Measurements from ENCODE around the gene PCDHGC5. TPM values are rescaled to one million over a fixed set of nuclear protein-coding genes. Genes with fewer than 3 reads are reported as not detected.

The PCDHGC5 gene
- total and polyA plus RNA-seq, 2 experiments from 2014 or later, result 0.16 to 1.5 TPM

DNA sequence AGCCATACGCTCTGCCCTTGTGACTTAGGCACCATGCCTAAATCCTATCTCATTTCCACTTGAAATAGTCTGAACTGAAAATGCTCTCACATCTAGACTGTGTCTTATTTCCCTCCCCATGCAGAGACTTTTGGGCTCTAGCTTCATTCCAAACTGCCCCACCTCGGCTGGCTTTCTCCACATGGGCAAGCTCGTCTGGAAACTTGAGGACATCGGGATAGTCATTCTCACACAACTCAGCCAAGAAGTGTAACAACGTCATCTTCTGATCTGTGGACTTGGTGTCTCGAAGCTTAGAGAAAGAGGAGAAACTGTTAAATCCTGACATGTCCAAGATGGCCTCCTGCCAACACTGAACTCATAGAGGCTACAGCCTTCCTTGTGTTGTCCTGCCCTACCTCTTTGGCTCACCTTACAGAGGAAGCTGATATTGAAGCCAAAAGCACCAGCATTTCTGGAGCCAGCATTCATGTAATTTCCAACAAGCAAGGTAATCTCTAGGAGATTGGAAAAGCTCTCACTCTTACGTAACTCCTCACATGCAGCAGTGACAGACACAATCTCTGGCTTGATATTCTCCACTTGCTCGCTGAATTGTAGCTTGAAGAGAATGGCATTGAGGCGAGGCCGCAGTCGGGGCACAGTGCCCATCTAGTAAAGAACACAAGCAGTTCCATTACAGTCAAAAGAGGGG lies 39.6 kb downstream of the PCDHGC5 start:
- H3K4me1 Mint-ChIP-seq, result peaks cover 22% of the 10 kb centered on the region
- Histone ChIP-seq H3K4me2 (no peak overlapping the region), H3K36me3 (ENCODE audit: insufficient read depth) (peaks cover 23% of the 10 kb centered on the region), H3K27me3 (ENCODE audit: insufficient read depth) (no peaks in the 10 kb centered on the region), H3K4me3 (no peak overlapping the region), H3K27ac (ENCODE audit: low read depth) (no peak overlapping the region), H3K9me2 (ENCODE audit: insufficient read depth) (no peaks in the 10 kb centered on the region), H4K20me1 (replicated peaks; ENCODE audit: insufficient read depth) (no peaks in the 10 kb centered on the region), H3F3A (replicated peaks; ENCODE audit: low read depth) (peaks cover 9% of the 10 kb centered on the region; the same call in 1 of the 2 replicates), H2AFZ (no peak overlapping the region), H3K79me2 (replicated peaks; ENCODE audit: insufficient read depth) (no peaks in the 10 kb centered on the region), H3K4me1 (ENCODE audit: insufficient read depth) (peaks cover 11% of the 10 kb centered on the region)
- H3K27me3 Mint-ChIP-seq (ENCODE audit: insufficient read depth, low read depth, poor library complexity), result no peaks in the 10 kb centered on the region
- H3K4me3 Mint-ChIP-seq, result no peak overlapping the region
- TF ChIP-seq, protein P1, sequence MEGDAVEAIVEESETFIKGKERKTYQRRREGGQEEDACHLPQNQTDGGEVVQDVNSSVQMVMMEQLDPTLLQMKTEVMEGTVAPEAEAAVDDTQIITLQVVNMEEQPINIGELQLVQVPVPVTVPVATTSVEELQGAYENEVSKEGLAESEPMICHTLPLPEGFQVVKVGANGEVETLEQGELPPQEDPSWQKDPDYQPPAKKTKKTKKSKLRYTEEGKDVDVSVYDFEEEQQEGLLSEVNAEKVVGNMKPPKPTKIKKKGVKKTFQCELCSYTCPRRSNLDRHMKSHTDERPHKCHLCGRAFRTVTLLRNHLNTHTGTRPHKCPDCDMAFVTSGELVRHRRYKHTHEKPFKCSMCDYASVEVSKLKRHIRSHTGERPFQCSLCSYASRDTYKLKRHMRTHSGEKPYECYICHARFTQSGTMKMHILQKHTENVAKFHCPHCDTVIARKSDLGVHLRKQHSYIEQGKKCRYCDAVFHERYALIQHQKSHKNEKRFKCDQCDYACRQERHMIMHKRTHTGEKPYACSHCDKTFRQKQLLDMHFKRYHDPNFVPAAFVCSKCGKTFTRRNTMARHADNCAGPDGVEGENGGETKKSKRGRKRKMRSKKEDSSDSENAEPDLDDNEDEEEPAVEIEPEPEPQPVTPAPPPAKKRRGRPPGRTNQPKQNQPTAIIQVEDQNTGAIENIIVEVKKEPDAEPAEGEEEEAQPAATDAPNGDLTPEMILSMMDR (conservative IDR thresholded peaks at IDR 0.05; ENCODE audit: low read depth in 2 of 2), result no peak
- TF ChIP-seq STAT1 (IDR thresholded peaks at IDR 0.05; ENCODE audit: unreplicated experiment) (no peak), NANOG (IDR thresholded peaks at IDR 0.05; ENCODE audit: borderline replicate concordance) (no peak), CREB1 (CRISPR knock-in tag; IDR thresholded peaks at IDR 0.05; ENCODE audit: low read depth) (no peak), POLR2AphosphoS5 (IDR thresholded peaks at IDR 0.05; ENCODE audit: low read depth) (no peak), EZH2phosphoT487 (IDR thresholded peaks at IDR 0.05; ENCODE audit: unreplicated experiment) (no peak), ZNF114 (CRISPR knock-in tag; IDR thresholded peaks at IDR 0.05) (no peak)
- TF ChIP-seq, protein P2, sequence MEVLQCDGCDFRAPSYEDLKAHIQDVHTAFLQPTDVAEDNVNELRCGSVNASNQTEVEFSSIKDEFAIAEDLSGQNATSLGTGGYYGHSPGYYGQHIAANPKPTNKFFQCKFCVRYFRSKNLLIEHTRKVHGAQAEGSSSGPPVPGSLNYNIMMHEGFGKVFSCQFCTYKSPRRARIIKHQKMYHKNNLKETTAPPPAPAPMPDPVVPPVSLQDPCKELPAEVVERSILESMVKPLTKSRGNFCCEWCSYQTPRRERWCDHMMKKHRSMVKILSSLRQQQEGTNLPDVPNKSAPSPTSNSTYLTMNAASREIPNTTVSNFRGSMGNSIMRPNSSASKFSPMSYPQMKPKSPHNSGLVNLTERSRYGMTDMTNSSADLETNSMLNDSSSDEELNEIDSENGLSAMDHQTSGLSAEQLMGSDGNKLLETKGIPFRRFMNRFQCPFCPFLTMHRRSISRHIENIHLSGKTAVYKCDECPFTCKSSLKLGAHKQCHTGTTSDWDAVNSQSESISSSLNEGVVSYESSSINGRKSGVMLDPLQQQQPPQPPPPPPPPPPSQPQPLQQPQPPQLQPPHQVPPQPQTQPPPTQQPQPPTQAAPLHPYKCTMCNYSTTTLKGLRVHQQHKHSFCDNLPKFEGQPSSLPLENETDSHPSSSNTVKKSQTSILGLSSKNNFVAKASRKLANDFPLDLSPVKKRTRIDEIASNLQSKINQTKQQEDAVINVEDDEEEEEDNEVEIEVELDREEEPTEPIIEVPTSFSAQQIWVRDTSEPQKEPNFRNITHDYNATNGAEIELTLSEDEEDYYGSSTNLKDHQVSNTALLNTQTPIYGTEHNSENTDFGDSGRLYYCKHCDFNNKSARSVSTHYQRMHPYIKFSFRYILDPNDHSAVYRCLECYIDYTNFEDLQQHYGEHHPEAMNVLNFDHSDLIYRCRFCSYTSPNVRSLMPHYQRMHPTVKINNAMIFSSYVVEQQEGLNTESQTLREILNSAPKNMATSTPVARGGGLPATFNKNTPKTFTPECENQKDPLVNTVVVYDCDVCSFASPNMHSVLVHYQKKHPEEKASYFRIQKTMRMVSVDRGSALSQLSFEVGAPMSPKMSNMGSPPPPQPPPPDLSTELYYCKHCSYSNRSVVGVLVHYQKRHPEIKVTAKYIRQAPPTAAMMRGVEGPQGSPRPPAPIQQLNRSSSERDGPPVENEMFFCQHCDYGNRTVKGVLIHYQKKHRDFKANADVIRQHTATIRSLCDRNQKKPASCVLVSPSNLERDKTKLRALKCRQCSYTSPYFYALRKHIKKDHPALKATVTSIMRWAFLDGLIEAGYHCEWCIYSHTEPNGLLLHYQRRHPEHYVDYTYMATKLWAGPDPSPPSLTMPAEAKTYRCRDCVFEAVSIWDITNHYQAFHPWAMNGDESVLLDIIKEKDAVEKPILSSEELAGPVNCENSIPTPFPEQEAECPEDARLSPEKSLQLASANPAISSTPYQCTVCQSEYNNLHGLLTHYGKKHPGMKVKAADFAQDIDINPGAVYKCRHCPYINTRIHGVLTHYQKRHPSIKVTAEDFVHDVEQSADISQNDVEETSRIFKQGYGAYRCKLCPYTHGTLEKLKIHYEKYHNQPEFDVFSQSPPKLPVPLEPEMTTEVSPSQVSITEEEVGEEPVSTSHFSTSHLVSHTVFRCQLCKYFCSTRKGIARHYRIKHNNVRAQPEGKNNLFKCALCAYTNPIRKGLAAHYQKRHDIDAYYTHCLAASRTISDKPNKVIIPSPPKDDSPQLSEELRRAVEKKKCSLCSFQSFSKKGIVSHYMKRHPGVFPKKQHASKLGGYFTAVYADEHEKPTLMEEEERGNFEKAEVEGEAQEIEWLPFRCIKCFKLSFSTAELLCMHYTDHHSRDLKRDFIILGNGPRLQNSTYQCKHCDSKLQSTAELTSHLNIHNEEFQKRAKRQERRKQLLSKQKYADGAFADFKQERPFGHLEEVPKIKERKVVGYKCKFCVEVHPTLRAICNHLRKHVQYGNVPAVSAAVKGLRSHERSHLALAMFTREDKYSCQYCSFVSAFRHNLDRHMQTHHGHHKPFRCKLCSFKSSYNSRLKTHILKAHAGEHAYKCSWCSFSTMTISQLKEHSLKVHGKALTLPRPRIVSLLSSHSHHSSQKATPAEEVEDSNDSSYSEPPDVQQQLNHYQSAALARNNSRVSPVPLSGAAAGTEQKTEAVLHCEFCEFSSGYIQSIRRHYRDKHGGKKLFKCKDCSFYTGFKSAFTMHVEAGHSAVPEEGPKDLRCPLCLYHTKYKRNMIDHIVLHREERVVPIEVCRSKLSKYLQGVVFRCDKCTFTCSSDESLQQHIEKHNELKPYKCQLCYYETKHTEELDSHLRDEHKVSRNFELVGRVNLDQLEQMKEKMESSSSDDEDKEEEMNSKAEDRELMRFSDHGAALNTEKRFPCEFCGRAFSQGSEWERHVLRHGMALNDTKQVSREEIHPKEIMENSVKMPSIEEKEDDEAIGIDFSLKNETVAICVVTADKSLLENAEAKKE (CRISPR knock-in tag; IDR thresholded peaks at IDR 0.05), result no peak
- TF ChIP-seq, protein P3, sequence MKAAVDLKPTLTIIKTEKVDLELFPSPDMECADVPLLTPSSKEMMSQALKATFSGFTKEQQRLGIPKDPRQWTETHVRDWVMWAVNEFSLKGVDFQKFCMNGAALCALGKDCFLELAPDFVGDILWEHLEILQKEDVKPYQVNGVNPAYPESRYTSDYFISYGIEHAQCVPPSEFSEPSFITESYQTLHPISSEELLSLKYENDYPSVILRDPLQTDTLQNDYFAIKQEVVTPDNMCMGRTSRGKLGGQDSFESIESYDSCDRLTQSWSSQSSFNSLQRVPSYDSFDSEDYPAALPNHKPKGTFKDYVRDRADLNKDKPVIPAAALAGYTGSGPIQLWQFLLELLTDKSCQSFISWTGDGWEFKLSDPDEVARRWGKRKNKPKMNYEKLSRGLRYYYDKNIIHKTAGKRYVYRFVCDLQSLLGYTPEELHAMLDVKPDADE (IDR thresholded peaks at IDR 0.05), result no peak
- no peaks in the 10 kb centered on the region for H3K9me3 Mint-ChIP-seq
- peaks cover 51% of the 10 kb centered on the region for H3K36me3 Mint-ChIP-seq (ENCODE audit: low read depth)
- DNase-seq (ENCODE audit: low spot score) (no peak), ATAC-seq (no peak)
- no peak overlapping the region for H3K27ac Mint-ChIP-seq
